ENCODE measurements around the gene SMCO4.

SMCO4 gene

DNA sequence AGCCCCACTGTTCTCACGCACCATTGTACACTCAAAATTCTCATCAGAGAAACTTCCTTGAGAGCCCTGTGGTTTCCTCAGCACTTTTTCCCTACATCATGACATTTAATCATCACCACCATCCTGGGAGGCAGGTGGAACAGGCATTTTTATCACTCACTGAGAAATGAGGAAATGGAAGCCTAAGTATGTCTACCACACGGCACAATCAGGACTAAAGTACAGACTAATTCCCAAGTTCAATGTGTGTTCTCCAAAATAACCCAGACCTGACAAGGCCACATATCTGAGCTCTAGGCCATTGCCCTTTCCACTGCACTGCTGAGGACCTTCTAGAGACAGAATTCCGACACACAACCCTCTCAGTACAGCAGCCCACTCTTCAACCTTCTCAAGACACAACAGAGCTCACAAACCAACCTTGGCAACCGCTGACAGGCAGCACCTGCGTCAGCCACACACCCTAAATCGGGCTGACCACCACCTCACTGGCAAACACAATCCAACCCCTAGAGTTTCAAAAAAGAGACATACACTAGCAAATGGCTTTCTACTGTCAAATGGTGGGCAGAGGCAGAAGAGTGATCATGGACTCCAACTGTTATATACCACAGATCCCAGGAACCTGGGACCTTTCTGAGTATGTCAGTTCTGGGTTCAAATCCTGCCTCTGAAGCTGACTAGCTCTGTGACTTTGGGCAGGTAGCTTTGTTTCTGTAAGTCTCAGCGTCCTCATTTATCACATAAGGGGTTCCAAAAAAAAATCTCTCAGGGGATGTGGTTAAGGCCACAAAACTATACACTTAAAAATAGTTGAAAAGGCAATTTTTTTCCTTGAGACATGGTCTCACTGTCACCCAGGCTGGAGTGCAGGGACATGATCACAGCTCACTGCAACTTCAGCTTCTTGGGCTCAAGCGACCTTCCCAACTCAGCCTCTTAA is 16.3 kb downstream of the SMCO4 start:
- H4K20me1 ChIP-seq (ENCODE audit: insufficient read depth, low read length) = no peaks in the 10 kb centered on the region
- H3K4me1 ChIP-seq (ENCODE audit: insufficient read depth, low read length, severe bottlenecking) = no peaks in the 10 kb centered on the region
- no peaks in the 10 kb centered on the region for H3K9me2 ChIP-seq (ENCODE audit: low read depth, low read length)
- TF ChIP-seq EZH2 (IDR thresholded peaks at IDR 0.05; ENCODE audit: borderline replicate concordance, low read length) = no peak
- TF ChIP-seq, protein P1, sequence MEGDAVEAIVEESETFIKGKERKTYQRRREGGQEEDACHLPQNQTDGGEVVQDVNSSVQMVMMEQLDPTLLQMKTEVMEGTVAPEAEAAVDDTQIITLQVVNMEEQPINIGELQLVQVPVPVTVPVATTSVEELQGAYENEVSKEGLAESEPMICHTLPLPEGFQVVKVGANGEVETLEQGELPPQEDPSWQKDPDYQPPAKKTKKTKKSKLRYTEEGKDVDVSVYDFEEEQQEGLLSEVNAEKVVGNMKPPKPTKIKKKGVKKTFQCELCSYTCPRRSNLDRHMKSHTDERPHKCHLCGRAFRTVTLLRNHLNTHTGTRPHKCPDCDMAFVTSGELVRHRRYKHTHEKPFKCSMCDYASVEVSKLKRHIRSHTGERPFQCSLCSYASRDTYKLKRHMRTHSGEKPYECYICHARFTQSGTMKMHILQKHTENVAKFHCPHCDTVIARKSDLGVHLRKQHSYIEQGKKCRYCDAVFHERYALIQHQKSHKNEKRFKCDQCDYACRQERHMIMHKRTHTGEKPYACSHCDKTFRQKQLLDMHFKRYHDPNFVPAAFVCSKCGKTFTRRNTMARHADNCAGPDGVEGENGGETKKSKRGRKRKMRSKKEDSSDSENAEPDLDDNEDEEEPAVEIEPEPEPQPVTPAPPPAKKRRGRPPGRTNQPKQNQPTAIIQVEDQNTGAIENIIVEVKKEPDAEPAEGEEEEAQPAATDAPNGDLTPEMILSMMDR (IDR thresholded peaks at IDR 0.05; ENCODE audit: low read length) = no peak
- no peaks in the 10 kb centered on the region for H3K27me3 ChIP-seq (ENCODE audit: insufficient read depth, low read length)
- H3K9me3 ChIP-seq (ENCODE audit: low read length) = no peaks in the 10 kb centered on the region
- H3K4me3 ChIP-seq (ENCODE audit: low read depth, low read length, poor library complexity, severe bottlenecking) = no peak overlapping the region
- H3K4me2 ChIP-seq (ENCODE audit: low read length) = no peak overlapping the region
- H3F3A ChIP-seq (ENCODE audit: insufficient read depth, low read length) = no peaks in the 10 kb centered on the region
- H2AFZ ChIP-seq (ENCODE audit: low read length) = no peak overlapping the region
- no peaks in the 10 kb centered on the region for H3K79me2 ChIP-seq (ENCODE audit: insufficient read depth, low read length)
- H3K9ac ChIP-seq (ENCODE audit: low read length) = no peak overlapping the region
- H3K36me3 ChIP-seq (ENCODE audit: insufficient read depth, low read length) = no peaks in the 10 kb centered on the region
- no peak overlapping the region for H3K27ac ChIP-seq (ENCODE audit: low read depth, low read length, poor library complexity, severe bottlenecking)

DNA sequence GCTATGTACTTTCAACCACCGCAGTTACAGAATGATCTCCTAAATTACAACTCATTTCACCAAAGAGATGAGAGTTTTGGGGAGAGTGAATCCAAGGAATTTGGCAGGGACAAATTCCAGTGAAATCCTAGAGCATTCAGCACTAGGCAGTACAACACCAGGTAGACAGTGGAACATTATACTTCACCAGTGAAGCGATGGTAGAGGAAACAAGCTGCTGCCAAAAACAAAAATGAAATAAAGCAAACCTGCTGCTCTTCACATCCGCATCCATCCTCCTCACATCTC is 16.9 kb downstream of the SMCO4 start:
- Histone ChIP-seq H3K79me2 (ENCODE audit: insufficient read depth, low read length) (no peaks in the 10 kb centered on the region), H3K36me3 (ENCODE audit: insufficient read depth, low read length) (no peaks in the 10 kb centered on the region), H3K4me3 (ENCODE audit: low read depth, low read length, poor library complexity, severe bottlenecking) (no peak overlapping the region), H3K9ac (ENCODE audit: low read length) (no peak overlapping the region), H4K20me1 (ENCODE audit: insufficient read depth, low read length) (no peaks in the 10 kb centered on the region), H3K4me1 (ENCODE audit: insufficient read depth, low read length, severe bottlenecking) (no peaks in the 10 kb centered on the region), H2AFZ (ENCODE audit: low read length) (no peak overlapping the region), H3K9me2 (ENCODE audit: low read depth, low read length) (no peaks in the 10 kb centered on the region), H3K27ac (ENCODE audit: low read depth, low read length, poor library complexity, severe bottlenecking) (no peak overlapping the region), H3K9me3 (ENCODE audit: low read length) (no peaks in the 10 kb centered on the region), H3F3A (ENCODE audit: insufficient read depth, low read length) (no peaks in the 10 kb centered on the region), H3K27me3 (ENCODE audit: insufficient read depth, low read length) (no peaks in the 10 kb centered on the region), H3K4me2 (ENCODE audit: low read length) (no peak overlapping the region)
- TF ChIP-seq EZH2 (IDR thresholded peaks at IDR 0.05; ENCODE audit: borderline replicate concordance, low read length) = no peak
- TF ChIP-seq, protein P1 (IDR thresholded peaks at IDR 0.05; ENCODE audit: low read length) = no peak

DNA sequence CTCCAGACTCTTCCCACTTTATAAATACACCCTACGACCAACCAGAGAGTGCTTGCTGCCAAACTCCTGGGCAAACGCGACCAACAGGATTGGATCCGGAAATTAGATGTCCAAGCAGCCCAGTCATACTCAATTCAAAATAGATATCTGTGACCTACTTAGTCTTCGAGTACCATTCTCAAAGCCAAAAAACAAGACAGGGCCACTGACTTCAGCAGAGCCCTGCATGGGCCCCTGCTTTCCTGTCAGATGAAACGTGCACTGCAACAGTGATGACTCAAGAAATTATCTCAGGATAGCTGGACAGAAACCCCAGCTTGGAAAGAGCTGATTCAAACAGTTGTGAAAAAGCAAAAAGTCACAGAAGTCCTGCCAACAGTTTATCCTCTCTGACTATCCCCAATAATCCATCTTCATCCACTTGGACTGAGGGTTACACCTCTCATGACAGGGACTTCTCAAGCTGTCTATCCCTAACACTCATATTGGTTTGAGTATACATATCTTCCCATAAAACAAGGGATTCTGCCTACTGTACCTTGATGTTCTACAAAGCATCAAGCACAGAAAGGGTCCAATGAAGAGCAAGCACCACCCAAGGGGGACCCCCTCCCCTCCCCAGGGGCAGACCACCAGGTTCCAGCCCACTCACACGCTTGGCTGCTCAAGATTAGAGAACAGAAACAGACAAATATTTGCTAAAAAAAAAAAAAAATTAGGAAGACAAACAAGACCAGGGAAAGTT is 17.4 kb downstream of the SMCO4 start:
- Histone ChIP-seq H4K20me1 (ENCODE audit: insufficient read depth, low read length) (no peaks in the 10 kb centered on the region), H3K9me3 (ENCODE audit: low read length) (no peaks in the 10 kb centered on the region), H3K27ac (ENCODE audit: low read depth, low read length, poor library complexity, severe bottlenecking) (no peak overlapping the region), H2AFZ (ENCODE audit: low read length) (no peak overlapping the region), H3K36me3 (ENCODE audit: insufficient read depth, low read length) (no peaks in the 10 kb centered on the region), H3F3A (ENCODE audit: insufficient read depth, low read length) (no peaks in the 10 kb centered on the region), H3K4me3 (ENCODE audit: low read depth, low read length, poor library complexity, severe bottlenecking) (no peak overlapping the region), H3K9ac (ENCODE audit: low read length) (no peak overlapping the region), H3K79me2 (ENCODE audit: insufficient read depth, low read length) (no peaks in the 10 kb centered on the region), H3K9me2 (ENCODE audit: low read depth, low read length) (no peaks in the 10 kb centered on the region), H3K4me1 (ENCODE audit: insufficient read depth, low read length, severe bottlenecking) (no peaks in the 10 kb centered on the region), H3K27me3 (ENCODE audit: insufficient read depth, low read length) (no peaks in the 10 kb centered on the region), H3K4me2 (ENCODE audit: low read length) (no peak overlapping the region)
- TF ChIP-seq, protein P1 (IDR thresholded peaks at IDR 0.05; ENCODE audit: low read length) = no peak
- TF ChIP-seq EZH2 (IDR thresholded peaks at IDR 0.05; ENCODE audit: borderline replicate concordance, low read length) = no peak

Data from OCI-LY1 (cell line).